Activated CD4-positive, alpha-beta T cell treated with anti-CD3 and anti-CD28 coated beads, Interleukin-2, amount 50 U/mL, for 4 hours (primary cell): ENCODE data around the gene NRXN2.

Experiments
- DNase-seq, 2 experiments: peaks; one replicate each; pipeline ENCODE4 v3.0.0-alpha.2; 2020

Gene NRXN2

DNA sequence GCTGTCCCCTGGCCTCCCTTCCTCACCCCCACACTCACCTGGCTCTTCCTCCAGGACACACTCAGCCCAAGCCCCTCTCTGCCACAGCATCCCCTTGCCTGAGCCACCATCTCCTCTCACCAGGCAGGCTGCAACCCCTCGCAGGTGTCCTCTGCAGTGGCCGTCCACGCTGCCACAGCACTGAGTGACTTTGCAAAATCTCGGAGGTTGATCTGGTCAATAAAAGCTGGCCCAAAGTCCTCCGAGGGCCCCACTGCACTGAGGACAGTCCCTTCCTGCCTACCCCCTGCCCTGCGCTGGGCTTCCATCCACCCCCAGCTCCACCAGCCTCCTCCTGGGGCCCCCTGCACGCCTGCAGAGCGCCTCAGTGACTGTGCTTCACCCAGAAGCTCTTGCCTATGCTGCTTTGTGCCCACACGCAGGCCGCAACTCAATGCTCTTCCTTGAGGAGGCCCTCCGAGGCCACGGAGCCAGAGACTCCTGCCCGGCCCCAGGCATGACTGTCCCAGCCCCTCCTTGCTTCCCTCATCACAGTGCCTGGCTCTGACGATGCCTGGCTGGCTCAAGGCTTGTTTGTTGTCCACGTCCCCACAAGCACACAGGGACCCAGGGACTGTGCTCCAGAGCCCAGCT lies 162.7 kb downstream of the NRXN2 start:
- DNase-seq, result no peak

DNA sequence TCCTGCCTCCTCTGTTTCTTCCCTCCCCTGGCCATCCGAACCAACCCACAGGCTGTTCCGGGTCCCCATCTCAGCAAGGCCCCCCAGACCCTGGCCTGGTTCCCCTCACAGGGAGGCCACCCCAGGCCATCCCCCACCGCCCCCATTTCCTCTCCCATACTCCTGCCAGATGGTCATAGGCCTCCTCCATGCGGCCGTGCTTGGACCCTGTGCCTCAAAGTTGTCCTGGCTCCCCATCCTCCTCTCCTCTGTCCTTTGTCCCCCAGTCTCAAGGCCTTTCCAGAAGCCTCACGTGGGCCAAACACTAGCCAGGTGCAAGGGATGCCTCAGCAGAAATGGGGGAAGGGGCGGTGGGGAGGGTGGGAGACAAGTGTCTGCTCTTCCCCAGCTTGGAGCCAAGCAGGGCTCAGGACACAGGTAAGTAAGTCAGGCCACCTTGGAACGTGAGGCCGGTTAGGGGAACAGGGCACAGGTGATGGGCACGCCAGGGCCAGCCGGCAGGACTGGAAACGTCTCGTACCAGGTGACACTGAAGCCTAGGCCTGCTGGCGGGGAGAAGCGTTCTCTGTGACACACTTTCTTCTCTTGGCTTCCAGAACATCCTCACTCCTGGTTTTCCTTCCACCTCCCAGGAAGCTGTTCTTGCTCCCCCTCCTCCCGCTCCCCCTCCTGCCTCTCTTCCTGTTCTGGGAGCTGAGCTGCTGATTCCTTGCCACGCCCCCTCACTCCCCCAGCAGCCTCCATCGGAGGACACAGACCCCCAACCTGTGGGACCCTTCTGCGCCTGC lies 163.5 kb downstream of the NRXN2 start:
- no peak for DNase-seq

GRCh38 chr11:64558869-64559268 lies 164.1 kb downstream of the NRXN2 start:
- no peak for DNase-seq

GRCh38 chr11:64558065-64558745 lies 164.8 kb downstream of the NRXN2 start:
- no peak for DNase-seq

- DNase-seq, result no peak
These were observed 166.2 kb downstream of the NRXN2 start for GRCh38 chr11:64556721-64557250.
